Thyroid gland (tissue), 4 donors: ENCODE measurements around the gene AFAP1.

Source experiments
- POLR2A ChIP-seq, 2 donors: fragments of 450-650 bp; IDR thresholded peaks; one replicate each; pipeline ENCODE4 v1.6.1; 2017; ENCODE audit warnings: antibody characterized with exemption in 2 of 2, mild to moderate bottlenecking in 2 of 2, moderate library complexity in 1 of 2
- TF ChIP-seq, protein P1 (sequence below), 6 experiments: fragments of 200-600 bp in 3 of 6; fragments of 450-650 bp in 3 of 6; sonication (generic) in 3 of 6; IDR thresholded peaks; one replicate each; pipeline ENCODE4 v1.5.1; 2016 to 2019; ENCODE audit warnings: antibody characterized with exemption in 6 of 6, mild to moderate bottlenecking in 2 of 6, inconsistent platforms in 1 of 6, moderate library complexity in 1 of 6

DNA sequence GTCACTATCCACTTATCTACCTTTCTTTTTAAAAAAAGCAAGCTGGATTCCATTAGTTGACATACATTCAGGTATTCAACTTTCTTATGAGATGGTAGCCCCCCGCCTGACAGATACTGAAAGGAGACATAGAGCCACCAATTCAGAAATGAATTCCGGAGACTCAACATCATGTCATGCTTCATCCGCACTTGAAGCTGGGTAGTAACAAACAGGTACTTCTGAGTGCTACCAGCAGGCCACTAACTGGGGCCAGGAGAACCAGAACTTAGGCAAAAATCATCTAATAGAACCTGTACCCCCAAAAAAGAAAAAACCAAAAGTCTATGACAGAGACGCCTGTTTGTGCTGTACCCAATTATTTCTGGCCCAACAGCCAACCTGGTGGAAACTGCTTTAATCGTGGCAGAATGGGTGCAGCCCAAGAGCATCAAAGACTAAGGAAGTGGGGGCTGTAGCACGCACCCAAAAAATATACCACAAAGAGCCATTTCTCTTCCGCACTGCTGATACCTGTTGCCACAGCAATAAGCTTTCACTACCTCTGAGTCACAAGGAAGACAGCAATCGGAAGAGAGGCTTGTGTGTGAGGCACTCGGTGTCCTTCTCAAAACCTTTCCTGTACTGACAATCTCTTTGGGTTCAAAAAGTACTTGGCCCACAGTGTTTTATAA lies 84.8 kb downstream of the AFAP1 start:
- TF ChIP-seq, protein P1, sequence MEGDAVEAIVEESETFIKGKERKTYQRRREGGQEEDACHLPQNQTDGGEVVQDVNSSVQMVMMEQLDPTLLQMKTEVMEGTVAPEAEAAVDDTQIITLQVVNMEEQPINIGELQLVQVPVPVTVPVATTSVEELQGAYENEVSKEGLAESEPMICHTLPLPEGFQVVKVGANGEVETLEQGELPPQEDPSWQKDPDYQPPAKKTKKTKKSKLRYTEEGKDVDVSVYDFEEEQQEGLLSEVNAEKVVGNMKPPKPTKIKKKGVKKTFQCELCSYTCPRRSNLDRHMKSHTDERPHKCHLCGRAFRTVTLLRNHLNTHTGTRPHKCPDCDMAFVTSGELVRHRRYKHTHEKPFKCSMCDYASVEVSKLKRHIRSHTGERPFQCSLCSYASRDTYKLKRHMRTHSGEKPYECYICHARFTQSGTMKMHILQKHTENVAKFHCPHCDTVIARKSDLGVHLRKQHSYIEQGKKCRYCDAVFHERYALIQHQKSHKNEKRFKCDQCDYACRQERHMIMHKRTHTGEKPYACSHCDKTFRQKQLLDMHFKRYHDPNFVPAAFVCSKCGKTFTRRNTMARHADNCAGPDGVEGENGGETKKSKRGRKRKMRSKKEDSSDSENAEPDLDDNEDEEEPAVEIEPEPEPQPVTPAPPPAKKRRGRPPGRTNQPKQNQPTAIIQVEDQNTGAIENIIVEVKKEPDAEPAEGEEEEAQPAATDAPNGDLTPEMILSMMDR (IDR thresholded peaks at IDR 0.05), result no peak
- TF ChIP-seq POLR2A (IDR thresholded peaks at IDR 0.05), result no peak
